H1 (cell line): ENCODE results near the gene RAB25. TPM values are rescaled to one million over a fixed set of nuclear protein-coding genes. Genes with fewer than 3 reads are reported as not detected.

Experiments used
- CTCF ChIA-PET: fragments of 300-600 bp; sonication (Branson Sonifier 250); formaldehyde crosslinking; loops from one replicate; lab custom pipeline; 2021; ENCODE audit not compliant: partially characterized antibody; lab: Charles Lee
- POLR2A ChIA-PET: fragments of 300-600 bp; sonication (Branson Sonifier 250); formaldehyde crosslinking; loops from one replicate; lab custom pipeline; 2021; ENCODE audit warnings: inconsistent platforms; ENCODE audit not compliant: partially characterized antibody; lab: Charles Lee
- DNase-seq, 2 experiments: peaks; one replicate each; pipeline versions ENCODE4 v3.0.0 to v3.0.0-alpha.2; 2010 to 2022; ENCODE audit warnings: low spot score in 2 of 2, low read depth in 1 of 2, mixed read lengths in 1 of 2
- FAIRE-seq: peaks from 2 replicates; lab custom pipeline; 2011; peaks lifted over from hg19 to GRCh38; lab: Jason Lieb, UNC
- H2AFZ ChIP-seq: 2 replicates; pipeline ENCODE4 v1.8.1; 2012; ENCODE audit warnings: low read length, inconsistent platforms
- H2AK5ac ChIP-seq: 2 replicates; pipeline ENCODE4 v1.6.1; 2013; ENCODE audit warnings: low read depth, low read length
- H2BK120ac ChIP-seq: replicated peaks from 2 replicates; pipeline ENCODE3; 2013; ENCODE audit warnings: low read depth, low read length, inconsistent platforms
- H2BK12ac ChIP-seq: 2 replicates; pipeline ENCODE4 v1.6.1; 2013; ENCODE audit warnings: low read depth, low read length
- H2BK15ac ChIP-seq: 2 replicates; pipeline ENCODE4 v1.6.1; 2013; ENCODE audit warnings: low read length
- H2BK20ac ChIP-seq: 2 replicates; pipeline ENCODE4 v1.6.1; 2013; ENCODE audit warnings: low read length
- H2BK5ac ChIP-seq: 2 replicates; pipeline ENCODE4 v1.6.1; 2013; ENCODE audit warnings: low read depth, low read length
- H3K14ac ChIP-seq: 2 replicates; pipeline ENCODE4 v1.6.1; 2013; ENCODE audit warnings: inconsistent platforms; ENCODE audit not compliant: insufficient read length
- H3K18ac ChIP-seq: 2 replicates; pipeline ENCODE4 v1.6.1; 2013; ENCODE audit warnings: low read length; ENCODE audit errors: extremely low read depth
- H3K23ac ChIP-seq: 2 replicates; pipeline ENCODE4 v1.6.1; 2013; ENCODE audit warnings: inconsistent platforms; ENCODE audit not compliant: insufficient read length
- H3K23me2 ChIP-seq: 2 replicates; pipeline ENCODE4 v1.6.1; 2013; ENCODE audit warnings: low read depth, low read length
- H3K27ac ChIP-seq: 2 replicates; pipeline ENCODE4 v1.6.1; 2011; ENCODE audit warnings: low read depth, low read length, inconsistent platforms
- H3K27me3 ChIP-seq, 4 experiments: replicated peaks in 1 of 4; 1 replicate in 1 of 4; 2 replicates in 3 of 4; pipeline versions ENCODE4 v1.6.1 to v1.8.1; 2011 to 2013; ENCODE audit warnings: low read length in 3 of 4, mild to moderate bottlenecking in 3 of 4, inconsistent platforms in 2 of 4, mixed read lengths in 2 of 4, moderate library complexity in 1 of 4; ENCODE audit not compliant: control insufficient read depth in 3 of 4, insufficient read depth in 3 of 4; ENCODE audit errors: extremely low read depth in 1 of 4
- H3K36me3 ChIP-seq, 4 experiments: 2 replicates each; pipeline versions ENCODE4 v1.6.1 to v1.8.1; 2011 to 2013; ENCODE audit warnings: mild to moderate bottlenecking in 4 of 4, low read length in 3 of 4, moderate library complexity in 2 of 4, control low read depth in 1 of 4, inconsistent platforms in 1 of 4; ENCODE audit not compliant: insufficient read depth in 4 of 4, control insufficient read depth in 2 of 4
- H3K4ac ChIP-seq: replicated peaks from 2 replicates; pipeline ENCODE3; 2013; ENCODE audit warnings: low read length, low read depth, mixed read lengths, inconsistent platforms; ENCODE audit not compliant: insufficient read length
- H3K4me1 ChIP-seq, 4 experiments: replicated peaks in 1 of 4; 1 replicate in 1 of 4; 2 replicates in 3 of 4; pipeline versions ENCODE4 v1.6.1 to v1.8.1; 2011 to 2013; ENCODE audit warnings: low read length in 3 of 4, inconsistent platforms in 2 of 4, mixed read lengths in 1 of 4; ENCODE audit not compliant: insufficient read depth in 4 of 4, control insufficient read depth in 3 of 4
- H3K4me2 ChIP-seq, 2 experiments: 2 replicates each; pipeline versions ENCODE4 v1.6.1 to v1.8.1; 2011 to 2013; ENCODE audit warnings: low read depth in 2 of 2, low read length in 2 of 2, control low read depth in 1 of 2, inconsistent platforms in 1 of 2, mild to moderate bottlenecking in 1 of 2; ENCODE audit not compliant: insufficient read depth in 1 of 2
- H3K4me3 ChIP-seq, 4 experiments: fragments of 200-600, 300-600 bp in 1 of 4; sonication (generic), shearing (Covaris generic), sonication (Bioruptor Twin) in 1 of 4; 2 replicates each; pipeline versions ENCODE4 v1.5.1 to v1.8.1; 2011 to 2016; ENCODE audit warnings: low read length in 4 of 4, low read depth in 3 of 4, control low read depth in 2 of 4, inconsistent platforms in 2 of 4, mild to moderate bottlenecking in 2 of 4, mixed read lengths in 1 of 4, moderate library complexity in 1 of 4; ENCODE audit not compliant: insufficient read depth in 2 of 4; ENCODE audit errors: extremely low read depth in 1 of 4
- H3K56ac ChIP-seq: replicated peaks from 2 replicates; pipeline ENCODE3; 2013; ENCODE audit warnings: low read depth, mild to moderate bottlenecking, mixed read lengths, low read length, inconsistent platforms; ENCODE audit not compliant: insufficient read length
- H3K79me1 ChIP-seq: 2 replicates; pipeline ENCODE4 v1.6.1; 2013; ENCODE audit warnings: low read depth, low read length, control low read depth
- H3K79me2 ChIP-seq, 2 experiments: 2 replicates each; pipeline versions ENCODE4 v1.6.1 to v1.8.1; 2012 to 2013; ENCODE audit warnings: low read length in 2 of 2, mild to moderate bottlenecking in 2 of 2, inconsistent platforms in 1 of 2; ENCODE audit not compliant: insufficient read depth in 2 of 2, control insufficient read depth in 1 of 2
- H3K9ac ChIP-seq, 4 experiments: replicated peaks in 1 of 4; 1 replicate in 1 of 4; 2 replicates in 3 of 4; pipeline versions ENCODE4 v1.6.1 to v1.8.1; 2011 to 2013; ENCODE audit warnings: low read depth in 3 of 4, low read length in 3 of 4, control low read depth in 2 of 4, mild to moderate bottlenecking in 2 of 4, moderate library complexity in 2 of 4, inconsistent platforms in 1 of 4; ENCODE audit errors: extremely low read depth in 1 of 4
- H3K9me3 ChIP-seq, 2 experiments: 2 replicates each; pipeline versions ENCODE4 v1.6.1 to v1.8.1; 2012 to 2013; ENCODE audit warnings: mild to moderate bottlenecking in 2 of 2, moderate library complexity in 2 of 2, control low read depth in 1 of 2, inconsistent platforms in 1 of 2, low read depth in 1 of 2, low read length in 1 of 2, mixed read lengths in 1 of 2; ENCODE audit not compliant: insufficient read depth in 2 of 2
- H4K20me1 ChIP-seq, 2 experiments: replicated peaks in 1 of 2; 2 replicates each; pipeline versions ENCODE3 to v1.8.1; 2011 to 2013; ENCODE audit warnings: inconsistent platforms in 2 of 2, low read length in 2 of 2, mild to moderate bottlenecking in 1 of 2; ENCODE audit not compliant: insufficient read depth in 2 of 2, control insufficient read depth in 1 of 2
- H4K5ac ChIP-seq: 2 replicates; pipeline ENCODE4 v1.6.1; 2013; ENCODE audit warnings: low read length, low read depth, mixed read lengths, inconsistent platforms; ENCODE audit not compliant: insufficient read length
- H4K8ac ChIP-seq: 2 replicates; pipeline ENCODE4 v1.8.0; 2013; ENCODE audit warnings: mild to moderate bottlenecking, moderate library complexity, low read length, inconsistent platforms; ENCODE audit not compliant: insufficient read depth; ENCODE audit errors: extremely low read depth
- H4K91ac ChIP-seq: replicated peaks from 2 replicates; pipeline ENCODE3; 2013; ENCODE audit warnings: low read length, mixed read lengths, inconsistent platforms; ENCODE audit not compliant: insufficient read length
- ASH2L ChIP-seq: fragments of 200-600, 300-600 bp; sonication (generic); IDR thresholded peaks from one replicate; pipeline ENCODE4 v1.7.1; 2017; ENCODE audit warnings: low read length
- EP300 ChIP-seq, 2 experiments: IDR thresholded peaks; 1 replicate in 1 of 2; 2 replicates in 1 of 2; pipeline ENCODE4 v1.6.1; 2011 to 2012; ENCODE audit warnings: low read depth in 2 of 2, low read length in 2 of 2, mild to moderate bottlenecking in 2 of 2, borderline replicate concordance in 1 of 2, inconsistent platforms in 1 of 2, moderate library complexity in 1 of 2
- NRF1 ChIP-seq: IDR thresholded peaks from 2 replicates; pipeline ENCODE4 v1.6.1; 2011; ENCODE audit warnings: mild to moderate bottlenecking, low read depth, low read length, improper control_type of control experiment
- POU5F1 ChIP-seq: IDR thresholded peaks from 2 replicates; pipeline ENCODE4 v1.6.1; 2011; ENCODE audit warnings: low read depth, mild to moderate bottlenecking, low read length, moderate library complexity
- RFX5 ChIP-seq: IDR thresholded peaks from 2 replicates; pipeline ENCODE4 v1.6.1; 2011; ENCODE audit warnings: low read depth, low read length, improper control_type of control experiment, borderline replicate concordance
- SIN3A ChIP-seq, 2 experiments: IDR thresholded peaks in 1 of 2; conservative IDR thresholded peaks in 1 of 2; 2 replicates each; pipeline ENCODE4 v1.6.1; 2011 to 2012; ENCODE audit warnings: low read length in 2 of 2, improper control_type of control experiment in 1 of 2, low read depth in 1 of 2, mild to moderate bottlenecking in 1 of 2
- SRF ChIP-seq: IDR thresholded peaks from 2 replicates; pipeline ENCODE4 v1.6.1; 2011; ENCODE audit warnings: mild to moderate bottlenecking, low read depth, low read length, moderate library complexity
- TAF7 ChIP-seq: optimal IDR thresholded peaks from 2 replicates; pipeline ENCODE3; 2011; ENCODE audit warnings: low read depth, mild to moderate bottlenecking, inconsistent platforms, low read length, moderate library complexity, borderline replicate concordance
- TBP ChIP-seq: IDR thresholded peaks from 2 replicates; pipeline ENCODE4 v1.6.1; 2011; ENCODE audit warnings: low read depth, low read length, improper control_type of control experiment
- TEAD4 ChIP-seq: IDR thresholded peaks from 2 replicates; pipeline ENCODE4 v1.6.1; 2012; ENCODE audit warnings: low read depth, low read length, inconsistent platforms, mixed read lengths
- YY1 ChIP-seq: IDR thresholded peaks from 2 replicates; pipeline ENCODE4 v1.6.1; 2011; ENCODE audit warnings: low read depth, mild to moderate bottlenecking, low read length
- WGBS, 2 experiments: shearing (Covaris generic) in 1 of 2; methylation state at CpG; one replicate each; pipeline versions ENCODE4 v1.1.6 to v1.1.7; 2013 to 2015; ENCODE audit warnings: low lambda C conversion rate in 2 of 2, mixed read lengths in 2 of 2, inconsistent platforms in 1 of 2, low coverage in 1 of 2, missing lambda C conversion rate in 1 of 2; ENCODE audit not compliant: insufficient replicate concordance in 2 of 2, insufficient coverage in 1 of 2, insufficient read length in 1 of 2; ENCODE audit errors: extremely low coverage in 1 of 2, missing lambda C conversion rate in 1 of 2; 5-methylcytosine and 5-hydroxymethylcytosine counted together
- polyA plus RNA-seq, 7 experiments: library from polyadenylated mRNA; depleted of rRNA in 3 of 7; stranded (reverse) in 5 of 7; unstranded in 2 of 7; fragments of >200 nt in 5 of 7; fragments of 200-250 nt in 2 of 7; gene quantifications; 1 replicate in 5 of 7; 2 replicates in 1 of 7; 4 replicates in 1 of 7; pipeline versions ENCODE4 v1.2.1 to v1.2.3, GENCODE V29; 2011 to 2013; ENCODE audit warnings: missing spikeins in 2 of 7, mixed read lengths in 2 of 7
- total RNA-seq: library from RNA; stranded (reverse); fragmentation: NEBNext Ultra II Directional; extraction: Animal tissue kit (Norgen Biotek cat#: 25700); gene quantifications from 2 replicates; pipeline ENCODE4 v1.2.1, GENCODE V29; 2021

Gene RAB25
- total and polyA plus RNA-seq, 2 of the 8 experiments (the other 6 are each of a cell fraction or from before 2014, with no cell fraction given), result 34.8 to 98.2 TPM

DNA sequence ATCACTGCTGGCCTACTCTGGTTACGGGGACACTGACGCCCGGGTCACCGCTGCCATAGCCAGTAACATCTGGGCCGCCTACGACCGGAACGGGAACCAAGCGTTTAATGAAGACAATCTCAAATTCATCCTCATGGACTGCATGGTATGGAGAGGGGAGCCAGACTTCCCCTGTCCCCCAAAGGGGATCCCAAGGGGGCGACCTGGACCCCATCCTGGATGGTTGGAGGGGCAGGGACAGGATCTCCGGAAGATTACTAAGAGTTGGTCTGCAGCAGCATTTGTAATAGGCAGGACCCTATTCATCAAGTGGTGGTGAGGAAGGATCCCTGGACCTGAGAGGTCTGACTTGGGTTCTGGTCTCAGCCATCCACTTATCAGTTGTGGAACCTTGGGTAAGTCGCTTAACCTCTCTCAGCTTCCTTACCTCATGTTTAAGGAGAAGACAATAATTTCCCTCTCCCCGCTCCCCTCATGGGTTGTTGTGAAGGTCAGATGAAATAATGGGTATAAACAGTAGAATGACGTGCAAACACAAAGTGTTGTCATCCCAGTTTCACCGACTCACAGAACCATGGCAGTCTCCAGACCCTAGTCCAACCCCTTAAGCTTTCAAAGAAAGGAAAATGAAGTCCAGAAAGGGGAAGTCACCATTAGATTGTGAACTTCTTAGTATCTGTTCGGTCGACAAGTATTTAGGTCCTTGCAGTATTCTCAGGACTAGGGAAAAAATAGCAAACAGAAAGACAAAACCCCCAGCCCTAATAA is 5.5 kb upstream of the RAB25 start:
- Histone ChIP-seq H3K27ac (no peak overlapping the region), H3K79me2 (peaks cover 0 to 28% of the 10 kb centered on the region in 2 experiments; a peak in 3 of 4 replicates)
- no peak for DNase-seq

More for the DNA sequence above, 5.5 kb upstream of the RAB25 start:
- Histone ChIP-seq H2BK15ac (no peak overlapping the region), H2BK20ac (no peak overlapping the region), H3K23me2 (peaks cover 14% of the 10 kb centered on the region), H2BK5ac (no peak overlapping the region), H3K4me2 (peak overlapping the region; percentile 81 to 95), H3K4me3 (peak overlapping the region; percentile 93 to 99 (median 96)), H4K20me1 (peaks cover 2% of the 10 kb centered on the region in 2 experiments), H3K36me3 (peaks cover 2 to 7% (median 4%) of the 10 kb centered on the region in 4 experiments; a peak in 3 of 8 replicates), H3K27me3 (no peaks in the 10 kb centered on the region), H3K23ac (no peak overlapping the region), H2AK5ac (0 out of 2 replicates have a peak overlapping the region, but pooled peaks have one; percentile 19), H3K4me1 (peaks cover 0 to 6% (median 0%) of the 10 kb centered on the region in 4 experiments; a peak in 2 of 7 replicates), H3K79me1 (peaks cover 2% of the 10 kb centered on the region; the same call in 1 of the 2 replicates), H2BK12ac (no peak overlapping the region), H3K18ac (peak overlapping the region; percentile 64; the same call in 1 of the 2 replicates), H4K91ac (no peak overlapping the region), H3K9ac (peak overlapping the region; percentile 66 to 74 (median 69)), H2BK120ac (no peak overlapping the region), H3K9me3 (no peaks in the 10 kb centered on the region), H3K56ac (no peak overlapping the region), H3K4ac (no peak overlapping the region), H4K8ac (no peak overlapping the region), H2AFZ (no peak overlapping the region), H3K14ac (no peak overlapping the region), H4K5ac (no peak overlapping the region)
- CTCF ChIA-PET, result interaction anchor here (1.2 kb wide), 1 partner anchor 11 kb away, joined by 3 read pairs; no protein-coding TSS in a partner anchor
- FAIRE-seq, result no peak
- TF ChIP-seq EP300 (IDR thresholded peaks at IDR 0.05; ENCODE audit: borderline replicate concordance in 1 of 2, low read depth in 2 of 2, low read length in 2 of 2) (no peak), TBP (no peak), YY1 (no peak), ASH2L (no peak), SRF (no peak), TAF7 (no peak), NRF1 (no peak), POU5F1 (no peak), SIN3A (conservative IDR thresholded peaks at IDR 0.05 in 1 of 2, IDR thresholded peaks at IDR 0.05 in 1 of 2; ENCODE audit: low read depth in 1 of 2, low read length in 2 of 2) (no peak), TEAD4 (no peak), RFX5 (no peak)
- WGBS, 2 experiments, result 38% methylated on average over 17 of the region's 17 CpGs; no CpG with 5 or more reads in 1 of the 2 experiments
- POLR2A ChIA-PET, result interaction anchor here (6.9 kb wide), 1 partner anchor 17 kb away, joined by 88 read pairs; no protein-coding TSS in a partner anchor
